ENCODE data around the gene ABAT. TPM values are rescaled to one million over a fixed set of nuclear protein-coding genes. Genes with fewer than 3 reads are reported as not detected.

ABAT gene
- total RNA-seq, 1 donor: 3.5 TPM

GRCh38 chr16:8642146-8642545 is 32.3 kb upstream of the ABAT start:
- TF ChIP-seq CTCF (IDR thresholded peaks at IDR 0.05; ENCODE audit: insufficient read depth, low read depth, low read length): no peak

GRCh38 chr16:8644211-8645140 is 29.9 kb upstream of the ABAT start:
- DNase-seq (ENCODE audit: low read depth): no peak
- no peak for TF ChIP-seq CTCF (IDR thresholded peaks at IDR 0.05; ENCODE audit: insufficient read depth, low read depth, low read length)
- H3K4me3 ChIP-seq (ENCODE audit: low read depth, low read length): no peak overlapping the region

More at GRCh38 chr16:8642146-8642545, 32.3 kb upstream of the ABAT start:
- H3K4me3 ChIP-seq (ENCODE audit: low read depth, low read length): no peak overlapping the region
- no peak for DNase-seq (ENCODE audit: low read depth)

- H3K4me3 ChIP-seq (ENCODE audit: low read depth, low read length): no peak overlapping the region
- no peak for DNase-seq (ENCODE audit: low read depth)
- TF ChIP-seq CTCF (IDR thresholded peaks at IDR 0.05; ENCODE audit: insufficient read depth, low read depth, low read length): no peak
These were observed 29.3 kb upstream of the ABAT start for GRCh38 chr16:8645141-8645521.

GRCh38 chr16:8645831-8646230 is 28.6 kb upstream of the ABAT start:
- no peak for TF ChIP-seq CTCF (IDR thresholded peaks at IDR 0.05; ENCODE audit: insufficient read depth, low read depth, low read length)

GRCh38 chr16:8646326-8647053 is 27.9 kb upstream of the ABAT start:
- H3K4me3 ChIP-seq (ENCODE audit: low read depth, low read length): no peak overlapping the region
- no peak for DNase-seq (ENCODE audit: low read depth)
- TF ChIP-seq CTCF (IDR thresholded peaks at IDR 0.05; ENCODE audit: insufficient read depth, low read depth, low read length): no peak

More at GRCh38 chr16:8645831-8646230, 28.6 kb upstream of the ABAT start:
- DNase-seq (ENCODE audit: low read depth): no peak
- no peak overlapping the region for H3K4me3 ChIP-seq (ENCODE audit: low read depth, low read length)

- no peak for DNase-seq (ENCODE audit: low read depth)
- no peak overlapping the region for H3K4me3 ChIP-seq (ENCODE audit: low read depth, low read length)
- TF ChIP-seq CTCF (IDR thresholded peaks at IDR 0.05; ENCODE audit: insufficient read depth, low read depth, low read length): no peak
These were observed 26.6 kb upstream of the ABAT start for GRCh38 chr16:8647721-8648318.

Data from fibroblast of villous mesenchyme (primary cell).